Gastroesophageal sphincter (tissue), 3 donors: Measurements from ENCODE around the gene ANKRD65.

Experiments
- CTCF ChIP-seq, 4 experiments: fragments of 200-600 bp in 2 of 4; fragments of 450-650 bp in 2 of 4; sonication (generic) in 1 of 4; IDR thresholded peaks; one replicate each; pipeline ENCODE4 v1.5.1; 2017 to 2019; ENCODE audit warnings: antibody characterized with exemption in 4 of 4, mild to moderate bottlenecking in 2 of 4, moderate library complexity in 2 of 4
- EP300 ChIP-seq: sonication (generic); formaldehyde crosslinking; IDR thresholded peaks from one replicate; pipeline ENCODE4 v1.6.1; 2017; ENCODE audit warnings: antibody characterized with exemption, mild to moderate bottlenecking
- POLR2A ChIP-seq, 2 donors: fragments of 450-650 bp; IDR thresholded peaks; one replicate each; pipeline ENCODE4 v1.6.1; 2017; ENCODE audit warnings: antibody characterized with exemption in 2 of 2, mild to moderate bottlenecking in 2 of 2, moderate library complexity in 1 of 2

- no peak for TF ChIP-seq CTCF (IDR thresholded peaks at IDR 0.05)
- TF ChIP-seq EP300: no peak
- no peak for TF ChIP-seq POLR2A (IDR thresholded peaks at IDR 0.05)
Observed at GRCh38 chr1:1374589-1374928, 46.5 kb downstream of the ANKRD65 start.
